SIG-M5 treated with dmso at 0.1 percent for 504 hours (cell line): Measurements from ENCODE around the gene QSOX2.

Experiments
- DNase-seq: peaks from one replicate; lab custom pipeline; 2025; ENCODE audit not compliant: unreplicated experiment; lab: John Stamatoyannopoulos, UW

The QSOX2 gene

DNA sequence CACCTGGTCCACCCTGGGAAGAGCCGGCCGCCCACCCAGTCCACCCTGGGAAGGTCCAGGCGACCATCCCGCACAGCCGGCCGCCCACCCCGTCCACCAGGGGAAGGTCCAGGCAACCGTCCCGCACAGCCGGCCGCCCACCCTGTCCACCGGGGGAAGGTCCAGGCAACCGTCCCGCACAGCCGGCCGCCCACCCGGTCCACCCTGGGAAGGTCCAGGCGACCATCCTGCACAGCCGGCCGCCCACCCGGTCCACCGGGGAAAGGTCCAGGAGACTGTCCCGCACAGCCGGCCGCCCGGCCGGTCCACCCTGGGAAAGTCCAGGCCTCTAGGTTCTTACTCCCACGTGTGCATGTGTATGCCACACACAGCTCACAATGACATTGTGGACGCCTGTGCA, 6.7 kb upstream of the QSOX2 start:
- DNase-seq: no peak

DNA sequence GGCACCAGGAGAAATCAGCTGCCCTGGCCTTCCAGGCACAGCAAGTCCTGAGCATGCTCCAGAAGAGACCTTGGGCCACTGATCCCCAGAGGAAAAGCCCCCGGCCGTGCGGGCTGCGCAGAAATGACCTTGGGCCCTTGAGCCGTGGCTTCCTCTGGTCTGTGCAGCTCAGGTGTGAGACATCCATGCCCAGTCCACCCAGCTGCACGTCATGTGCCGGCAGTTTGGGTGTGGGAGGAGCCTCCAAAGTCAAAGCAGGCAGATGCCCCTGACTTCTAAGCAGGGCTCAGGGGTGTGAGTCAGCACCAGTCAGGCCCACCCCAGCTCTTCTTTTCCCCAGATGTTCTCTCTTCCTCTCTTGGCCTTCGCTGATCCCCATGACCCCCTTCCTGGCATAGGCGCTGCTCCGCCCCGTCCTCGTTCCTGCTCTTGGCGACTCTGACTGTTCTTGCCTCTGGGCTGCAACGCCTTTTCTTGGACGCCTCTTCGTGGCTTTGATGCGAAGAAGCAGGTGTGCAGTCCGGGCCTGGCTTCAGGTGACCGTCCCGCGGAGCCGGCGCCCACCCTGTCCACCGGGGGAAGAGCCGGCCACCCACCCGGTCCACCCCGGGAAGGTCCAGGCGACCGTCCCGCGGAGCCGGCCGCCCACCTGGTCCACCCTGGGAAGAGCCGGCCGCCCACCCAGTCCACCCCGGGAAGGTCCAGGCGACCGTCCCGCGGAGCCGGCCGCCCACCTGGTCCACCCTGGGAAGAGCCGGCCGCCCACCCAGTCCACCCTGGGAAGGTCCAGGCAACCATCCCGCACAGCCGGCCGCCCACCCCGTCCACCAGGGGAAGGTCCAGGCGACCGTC, 5.9 kb upstream of the QSOX2 start:
- no peak for DNase-seq

DNA sequence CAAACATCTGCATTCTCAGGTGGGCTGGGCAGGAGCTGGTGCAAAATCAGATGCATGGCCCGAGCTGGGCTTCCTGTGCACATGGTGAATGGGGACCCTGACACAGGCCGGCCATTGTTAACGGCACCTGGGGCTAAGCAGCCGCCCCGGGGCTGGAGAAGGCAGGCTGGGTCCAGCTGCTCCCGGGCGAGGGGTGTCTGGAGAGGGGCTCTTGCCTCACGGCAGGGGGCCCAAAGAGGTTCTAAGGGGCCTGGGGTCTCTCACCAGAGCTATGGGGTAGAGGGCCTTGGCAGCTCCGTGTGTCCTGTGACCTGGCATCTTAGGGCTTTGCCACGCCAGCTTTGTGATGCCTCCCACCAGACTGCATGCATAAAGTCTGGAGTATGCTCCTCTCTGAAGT, 5.1 kb upstream of the QSOX2 start:
- DNase-seq: no peak

DNA sequence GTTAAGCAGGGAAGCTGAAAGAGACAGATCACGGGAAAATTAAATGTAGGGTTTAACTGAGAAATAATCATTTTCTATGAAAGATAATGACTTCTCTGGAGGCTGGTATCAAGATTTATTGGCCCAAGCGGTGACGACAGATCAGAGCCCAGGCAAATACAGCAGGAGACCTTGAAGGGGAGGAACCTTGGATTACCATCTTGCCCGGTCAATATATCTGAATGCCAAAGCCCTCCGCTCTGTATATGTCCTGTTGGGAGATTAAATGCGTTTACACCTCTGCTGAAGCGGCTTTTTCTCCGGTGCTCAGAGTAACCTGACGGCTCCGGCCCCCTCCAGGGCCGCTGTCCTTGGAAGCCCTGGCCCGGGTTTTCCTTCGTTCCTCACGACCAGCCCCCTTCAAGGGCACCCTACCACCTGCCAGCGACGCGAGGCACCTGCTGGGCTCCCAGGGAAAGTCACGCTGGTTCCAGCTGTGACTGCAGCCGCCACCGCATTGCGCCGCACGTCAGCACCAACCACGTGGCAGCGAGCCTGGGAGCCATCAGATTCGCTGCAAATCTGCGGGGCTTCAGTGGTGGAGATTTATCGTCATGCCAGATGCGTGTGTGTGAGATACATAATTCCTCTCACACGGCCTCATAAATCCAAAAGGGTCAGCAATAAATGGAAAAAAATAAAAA, 4.4 kb upstream of the QSOX2 start:
- no peak for DNase-seq

DNA sequence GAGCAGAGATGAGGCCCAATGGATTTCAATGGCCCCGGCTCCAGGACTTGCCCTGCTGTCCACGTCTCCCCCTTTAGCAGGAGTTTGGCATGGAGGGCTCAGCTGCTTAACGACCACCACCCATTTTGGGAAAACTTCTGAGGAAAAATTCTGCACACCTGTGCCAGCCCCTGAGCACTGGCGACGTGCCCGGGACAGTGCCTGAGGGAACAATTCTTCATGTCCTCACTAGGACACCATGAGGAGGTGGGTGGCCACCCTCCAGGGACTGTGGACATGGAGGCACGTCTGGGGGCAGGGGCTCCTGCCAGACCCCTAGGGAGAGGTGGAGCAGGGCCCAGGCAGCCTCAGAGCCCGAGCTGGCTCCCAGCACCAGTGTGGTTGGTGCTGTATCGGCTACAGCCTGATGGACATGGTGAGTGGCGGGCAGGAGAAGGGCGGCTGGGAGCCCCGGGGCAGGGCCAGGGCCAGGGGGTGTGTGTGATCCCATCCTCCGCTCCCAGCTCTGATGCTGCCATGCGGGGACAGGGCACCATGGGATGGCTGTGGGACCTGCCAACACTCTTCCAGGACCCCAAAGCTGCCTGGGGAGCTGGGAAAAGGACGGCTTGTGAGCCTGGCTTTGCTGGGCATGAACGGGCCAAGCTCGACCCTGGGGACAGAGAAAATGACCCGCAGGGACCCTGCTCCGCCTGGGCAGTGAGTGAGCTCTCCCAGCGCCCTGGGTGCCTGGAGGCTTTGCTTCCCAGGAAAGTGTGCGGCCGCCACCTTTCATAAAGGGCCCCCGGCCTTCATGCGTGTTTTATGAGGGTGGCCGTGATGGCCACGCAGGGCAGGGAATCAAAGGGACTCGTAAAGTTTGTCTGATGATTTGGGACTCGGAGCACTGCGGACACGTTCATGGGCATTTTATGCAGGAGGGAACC, 3.6 kb upstream of the QSOX2 start:
- DNase-seq: no peak

DNA sequence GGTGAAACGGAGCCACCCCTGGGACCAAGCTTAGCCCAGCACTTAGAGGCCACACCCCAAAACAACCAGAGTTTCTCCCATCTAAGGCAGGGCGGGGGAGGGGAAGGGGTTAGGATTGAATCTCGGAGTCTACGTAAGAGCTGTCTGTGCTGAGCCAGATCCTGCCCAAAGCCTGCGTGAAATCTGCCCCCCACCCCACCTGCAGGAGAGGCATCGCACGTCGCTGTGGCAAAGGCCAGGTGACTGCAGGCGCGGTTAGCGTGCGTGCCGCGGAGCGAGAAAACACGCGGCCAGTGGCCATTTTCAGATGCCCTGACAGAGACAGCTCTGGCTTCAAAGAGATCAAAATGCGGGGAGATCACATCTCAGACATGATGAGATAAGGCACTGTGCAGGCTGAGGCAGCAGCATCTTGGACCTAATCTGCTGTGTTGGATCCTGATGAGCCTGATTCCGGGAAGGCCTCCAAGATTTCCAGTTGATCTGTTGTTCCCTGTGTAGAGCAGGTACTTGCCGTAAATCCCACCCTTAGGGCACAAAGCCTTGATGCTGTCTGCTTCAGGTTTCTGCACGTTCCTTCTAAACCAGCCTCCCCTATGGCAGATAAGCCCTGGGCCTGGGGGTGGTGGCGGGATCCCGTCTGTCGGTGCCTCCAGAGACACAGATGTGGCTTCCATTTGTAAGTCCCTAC, 2.5 kb upstream of the QSOX2 start:
- no peak for DNase-seq

DNA sequence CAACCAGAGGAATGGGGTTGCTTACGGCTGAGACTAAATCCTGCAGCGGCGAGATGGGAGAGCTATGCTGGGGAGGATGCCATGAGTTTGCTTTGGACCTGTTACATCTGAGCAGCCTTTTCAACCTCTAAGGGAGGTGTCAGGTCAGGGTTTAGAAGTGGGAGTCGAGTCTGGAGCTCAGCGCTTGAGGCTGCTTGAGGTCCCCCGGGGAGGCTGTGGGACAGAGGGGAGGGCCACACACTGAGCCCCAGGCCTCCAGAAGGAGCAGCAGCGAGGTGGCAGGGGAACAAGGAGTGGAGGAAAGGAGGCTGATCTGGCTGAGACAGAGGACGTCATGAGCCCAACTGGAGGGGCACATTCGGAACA, 1.9 kb upstream of the QSOX2 start:
- no peak for DNase-seq

DNA sequence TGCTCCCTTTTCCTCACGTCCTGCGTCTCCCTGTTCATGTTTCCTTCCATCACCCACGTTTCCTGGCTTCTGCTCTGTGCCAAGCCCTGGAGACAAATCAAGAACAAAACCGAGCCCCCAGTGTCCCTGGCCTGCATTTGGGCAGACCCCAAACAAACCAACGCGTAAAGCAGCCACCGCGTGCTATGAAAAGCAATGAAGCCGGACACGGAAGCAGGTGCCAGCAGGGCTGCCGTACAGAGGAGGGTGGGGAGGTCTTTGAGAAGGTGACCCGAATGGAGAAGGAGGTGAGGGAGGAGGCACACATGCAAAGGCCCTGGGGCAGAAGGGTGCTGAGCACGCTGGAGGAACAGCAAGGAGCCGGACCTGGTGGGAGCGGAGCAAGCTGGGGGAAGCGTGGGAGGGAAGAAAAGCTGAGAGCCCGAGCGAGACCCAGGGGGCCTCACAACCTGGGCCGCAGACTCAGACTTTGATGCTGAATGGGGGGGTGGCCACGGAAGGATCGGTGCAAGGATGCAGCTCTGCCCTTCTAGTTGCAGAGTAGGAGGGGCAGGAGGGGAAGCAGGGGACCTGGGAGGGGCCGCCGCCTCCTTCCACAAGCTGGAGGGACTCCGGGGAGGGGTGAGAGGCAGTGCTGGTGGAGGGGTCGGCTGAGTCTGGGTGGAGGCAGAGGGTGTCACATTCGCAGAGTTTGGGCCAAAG, 1.4 kb upstream of the QSOX2 start:
- DNase-seq: no peak

DNA sequence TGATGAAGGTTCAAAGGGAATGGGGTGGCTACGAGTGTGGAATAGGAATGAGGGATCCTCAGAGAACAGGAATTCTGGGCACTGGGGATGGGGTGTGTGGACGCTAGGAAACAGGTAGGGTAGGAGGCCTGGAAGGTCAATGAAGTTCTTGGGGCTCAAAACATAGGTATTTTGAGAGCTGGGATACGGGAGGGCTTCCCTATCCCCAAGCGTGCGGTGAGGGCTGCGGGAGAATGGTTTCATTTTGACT, 718 bp downstream of the QSOX2 start:
- DNase-seq: no peak

DNA sequence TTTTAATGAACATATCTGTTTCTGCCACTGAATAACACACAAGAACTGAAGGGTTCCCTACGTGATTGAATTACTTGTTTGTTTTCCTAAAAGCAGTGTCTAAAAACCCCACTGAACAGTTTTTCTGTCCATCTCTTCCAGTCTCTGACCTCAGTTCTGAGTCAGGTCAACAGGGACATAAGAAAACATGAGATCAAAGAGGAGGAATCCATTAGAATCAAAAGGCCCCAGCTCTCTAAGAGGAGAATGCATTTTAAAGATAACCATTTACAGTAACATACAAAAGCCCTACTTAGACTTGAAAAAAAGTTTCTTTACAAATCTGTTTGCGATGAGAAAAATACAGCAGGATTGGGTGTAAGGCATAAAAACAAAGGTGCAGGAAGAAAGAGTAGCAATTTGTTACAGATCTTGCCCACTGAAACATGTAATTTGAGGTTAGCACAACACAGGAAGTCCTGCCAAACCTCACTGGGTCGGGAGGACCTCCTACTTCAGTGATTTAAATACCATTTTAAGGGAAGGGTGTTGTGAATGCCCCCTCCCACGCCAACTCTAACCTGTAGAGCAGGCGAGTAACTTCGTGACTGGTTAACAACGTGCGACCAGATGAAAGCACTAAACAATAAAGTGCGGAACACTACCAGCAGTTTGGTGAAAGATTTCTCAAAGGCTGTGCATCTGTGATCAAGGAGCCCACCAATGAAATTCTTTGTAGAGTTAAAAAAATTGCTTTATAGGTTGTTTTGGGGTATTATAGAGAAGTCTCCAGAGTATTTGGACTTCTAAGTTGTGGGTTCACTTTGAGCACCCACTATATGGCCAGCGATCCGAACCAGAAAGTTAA, 1.3 kb downstream of the QSOX2 start:
- no peak for DNase-seq

DNA sequence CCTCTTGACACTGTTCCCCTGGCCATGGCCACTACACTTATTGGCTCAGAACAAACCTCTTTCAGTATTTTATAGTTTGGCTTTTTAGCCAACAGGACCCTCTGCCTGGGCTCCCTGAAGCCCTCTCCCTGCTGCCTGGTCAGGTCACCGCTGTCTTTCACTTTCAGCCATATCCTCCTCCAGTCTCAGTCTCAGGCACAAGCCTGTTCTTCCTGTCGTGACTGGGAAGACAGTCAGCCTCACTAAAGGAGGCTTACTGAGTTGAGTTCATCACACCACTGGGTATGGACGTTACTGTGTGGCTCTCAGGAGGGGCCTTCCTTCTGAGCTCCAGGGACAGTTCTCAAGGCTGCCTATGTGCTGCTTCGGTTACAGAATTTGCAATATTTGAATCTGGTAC, 2.0 kb downstream of the QSOX2 start:
- DNase-seq: no peak

DNA sequence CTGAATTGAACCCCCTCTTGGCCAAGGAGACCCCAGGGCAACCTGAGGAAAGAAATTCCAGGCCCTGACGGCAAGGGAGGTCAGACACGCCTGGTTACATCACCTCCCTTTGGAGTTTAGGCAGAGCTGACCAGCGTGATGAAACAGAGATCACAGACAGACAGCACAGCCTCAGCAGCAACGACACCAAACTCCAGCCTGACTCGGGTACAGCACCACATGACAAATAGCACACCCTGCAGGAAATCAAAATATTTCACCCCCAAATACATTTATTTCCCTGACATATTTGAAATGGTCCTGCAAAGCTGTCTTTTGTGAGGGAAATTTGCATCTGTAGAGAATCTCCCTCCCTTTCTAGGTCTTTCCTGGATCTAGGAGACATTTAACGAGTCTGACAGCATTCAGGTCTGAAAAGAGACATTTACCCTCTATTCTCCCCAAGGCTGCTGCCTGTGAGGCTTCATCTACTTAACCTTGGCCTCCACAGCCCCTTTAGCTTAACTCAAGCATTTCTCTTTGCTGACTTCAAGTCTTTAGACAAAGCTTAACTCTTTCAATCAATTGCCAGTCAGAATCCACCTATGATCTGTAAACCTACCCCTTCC, 2.6 kb downstream of the QSOX2 start:
- peak; percentile 7 for DNase-seq

DNA sequence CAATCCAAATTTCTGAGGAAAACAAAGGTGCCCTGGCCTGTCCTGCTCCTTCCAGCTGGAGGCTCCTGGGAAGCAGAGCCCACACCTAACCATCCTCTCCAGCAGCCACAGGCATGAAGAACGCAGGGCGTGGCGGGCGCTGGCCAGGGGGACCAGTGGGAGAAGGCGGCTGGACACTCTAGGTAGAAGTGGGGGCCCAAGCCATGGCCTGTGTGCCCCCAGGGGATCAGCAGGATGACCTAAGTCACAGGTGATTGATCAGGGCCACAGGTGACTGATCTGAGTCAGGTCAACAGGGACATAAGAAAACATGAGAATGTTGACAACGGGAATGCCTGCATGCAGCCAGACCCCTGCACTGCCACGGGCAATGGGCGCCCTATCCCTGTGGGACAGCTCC, 3.4 kb downstream of the QSOX2 start:
- no peak for DNase-seq

DNA sequence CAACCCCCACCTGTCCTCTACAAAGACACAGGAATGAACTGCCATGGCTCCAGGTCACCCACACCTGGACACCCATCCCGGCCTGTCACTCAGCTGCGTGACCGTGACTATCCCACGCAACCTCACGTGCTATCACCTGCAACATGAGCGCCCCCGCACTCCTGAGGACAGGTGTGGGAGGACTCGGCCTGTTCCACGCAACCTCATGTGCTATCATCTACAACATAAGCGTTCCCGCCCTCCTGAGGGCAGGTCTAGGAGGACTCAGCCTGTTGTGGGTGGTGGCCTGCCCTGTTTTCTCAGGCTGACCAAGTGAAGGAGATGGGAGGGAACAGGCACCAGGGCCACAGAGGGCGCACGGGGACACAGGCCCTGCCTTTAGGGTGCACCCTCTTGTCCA, 4.1 kb downstream of the QSOX2 start:
- DNase-seq: no peak

DNA sequence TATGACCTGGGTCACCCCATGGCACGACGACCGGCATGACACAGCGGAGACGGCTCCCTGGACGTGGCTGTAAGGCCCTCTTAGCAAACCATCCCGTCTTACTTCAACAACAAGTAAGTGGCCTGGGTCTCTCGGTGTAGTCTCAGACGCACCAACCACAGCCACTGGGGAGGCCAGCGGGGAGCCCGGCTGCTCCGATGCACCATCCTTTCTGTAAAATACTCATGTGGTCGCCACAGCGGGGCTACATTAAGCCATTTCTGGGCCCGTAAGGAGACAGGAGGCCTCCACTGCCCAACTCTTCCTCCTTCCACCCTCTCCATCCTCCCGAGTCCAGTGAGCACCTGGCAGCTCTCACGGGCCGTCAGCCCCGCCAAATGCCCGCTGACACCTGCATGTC, 4.7 kb downstream of the QSOX2 start:
- DNase-seq: no peak

DNA sequence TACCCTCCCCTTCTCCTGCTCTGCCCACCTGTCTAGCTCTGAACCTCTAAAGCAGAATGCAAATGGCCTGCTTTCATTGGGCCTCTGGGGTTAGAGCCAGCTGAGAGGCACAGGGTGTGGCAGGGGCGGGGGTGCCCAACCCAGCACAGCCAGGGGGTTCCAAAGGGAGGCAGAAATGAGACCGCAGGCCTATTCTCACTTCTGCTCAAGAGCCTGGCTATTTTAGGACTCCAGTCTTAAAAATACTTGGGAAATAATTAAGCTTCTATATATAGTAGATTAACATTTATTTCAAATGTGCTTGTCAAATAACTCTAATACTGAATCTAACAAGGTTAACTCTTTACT, 5.7 kb downstream of the QSOX2 start:
- peak; percentile 49 for DNase-seq

DNA sequence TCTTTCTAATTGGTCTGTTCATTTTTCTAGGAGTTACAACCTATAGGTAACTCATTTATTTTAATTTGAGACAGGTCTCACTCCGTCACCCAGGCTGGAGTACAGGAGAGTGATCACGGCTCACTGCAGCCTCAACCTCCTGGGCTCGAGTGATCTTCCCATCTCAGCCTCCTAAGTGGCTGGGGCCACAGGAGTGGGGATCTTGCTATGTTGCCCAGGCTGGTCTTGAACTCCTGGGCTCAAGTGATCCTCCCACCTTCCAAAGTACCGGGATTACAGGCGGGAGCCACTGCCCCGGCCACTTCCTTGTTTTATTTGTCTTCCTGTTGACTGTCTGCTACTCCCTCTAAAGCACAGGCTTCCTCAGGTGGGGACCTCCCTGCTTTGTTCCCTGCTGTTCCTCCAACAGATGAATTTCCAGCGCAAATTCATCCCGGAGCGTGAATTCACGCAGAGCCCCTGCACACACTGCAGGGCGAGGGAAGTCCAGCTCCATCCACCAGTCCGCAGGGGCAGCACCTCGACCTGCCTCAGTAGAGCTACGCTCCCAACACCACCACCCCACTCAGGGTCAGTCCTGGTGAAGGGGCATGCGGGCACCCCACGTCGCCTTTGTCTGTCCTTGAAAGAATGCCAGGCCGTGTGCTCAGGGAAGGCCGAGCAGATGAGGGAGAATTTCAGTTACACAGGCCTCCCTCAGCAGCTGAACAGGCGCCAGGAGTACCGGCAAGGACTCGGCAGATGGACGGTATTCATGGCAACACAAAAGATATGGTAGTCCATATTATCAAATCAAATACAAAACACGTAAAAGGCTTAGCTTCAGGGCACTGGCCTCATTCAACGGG, 6.3 kb downstream of the QSOX2 start:
- no peak for DNase-seq

DNA sequence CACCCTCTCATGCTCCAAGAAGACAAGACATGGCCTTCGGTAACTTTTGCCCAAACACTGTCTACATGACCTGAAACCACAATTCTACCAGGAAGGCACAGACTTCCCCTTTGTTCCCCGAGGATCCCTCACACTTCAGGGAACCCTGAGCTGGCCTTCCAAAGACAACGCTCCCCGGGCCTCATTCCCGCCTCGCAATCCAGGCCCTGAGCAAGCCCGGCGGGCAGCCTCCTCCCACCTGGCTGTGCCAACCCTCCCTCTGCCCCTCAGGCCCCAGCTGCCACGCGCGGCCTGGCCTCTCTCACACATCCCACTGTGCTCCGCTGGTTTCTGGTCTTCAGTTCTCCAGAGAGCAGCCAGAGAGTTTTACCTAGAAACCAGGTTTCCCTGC, 7.3 kb downstream of the QSOX2 start:
- no peak for DNase-seq
